HL-60 (cell line): ENCODE results near the gene GABBR1.

Source experiments
- POLR2AphosphoS5 ChIP-seq: IDR thresholded peaks from 2 replicates; pipeline ENCODE4 v1.6.1; 2012; ENCODE audit warnings: low read depth
- TF ChIP-seq, protein P1 (sequence below): IDR thresholded peaks from one replicate; pipeline ENCODE4 v1.5.1; 2011; ENCODE audit warnings: low read length, control low read depth, inconsistent platforms; ENCODE audit not compliant: insufficient read depth
- TF ChIP-seq, protein P2 (sequence below): IDR thresholded peaks from 2 replicates; pipeline ENCODE4 v1.6.1; 2012; ENCODE audit warnings: low read depth; ENCODE audit not compliant: insufficient replicate concordance

DNA sequence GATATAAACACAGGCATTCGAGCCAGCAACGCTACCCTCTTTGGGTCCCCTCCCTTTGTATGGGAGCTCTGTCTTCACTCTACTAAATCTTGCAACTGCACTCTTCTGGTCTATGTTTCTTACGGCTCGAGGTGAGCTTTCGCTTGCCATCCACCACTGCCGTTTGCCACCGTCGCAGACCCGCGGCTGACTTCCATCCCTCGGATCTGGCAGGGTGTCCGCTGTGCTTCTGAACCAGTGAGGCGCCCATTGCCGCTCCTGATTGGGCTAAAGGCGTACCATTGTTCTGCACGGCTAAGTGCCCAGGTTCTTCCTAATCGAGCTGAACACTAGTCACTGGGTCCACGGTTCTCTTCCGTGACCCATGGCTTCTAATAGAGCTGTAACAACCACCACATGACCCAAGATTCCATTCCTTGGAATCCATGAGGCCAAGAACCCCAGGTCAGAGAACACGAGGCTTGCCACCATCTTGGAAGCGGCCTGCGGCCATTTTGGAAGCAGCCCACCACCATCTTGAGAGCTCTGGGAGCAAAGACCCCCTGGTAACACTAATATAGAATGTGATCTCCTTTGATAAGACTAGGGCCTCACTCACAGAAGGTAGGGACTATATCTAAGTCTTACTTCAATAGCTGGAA is 74.4 kb downstream of the GABBR1 start:
- TF ChIP-seq, protein P1, sequence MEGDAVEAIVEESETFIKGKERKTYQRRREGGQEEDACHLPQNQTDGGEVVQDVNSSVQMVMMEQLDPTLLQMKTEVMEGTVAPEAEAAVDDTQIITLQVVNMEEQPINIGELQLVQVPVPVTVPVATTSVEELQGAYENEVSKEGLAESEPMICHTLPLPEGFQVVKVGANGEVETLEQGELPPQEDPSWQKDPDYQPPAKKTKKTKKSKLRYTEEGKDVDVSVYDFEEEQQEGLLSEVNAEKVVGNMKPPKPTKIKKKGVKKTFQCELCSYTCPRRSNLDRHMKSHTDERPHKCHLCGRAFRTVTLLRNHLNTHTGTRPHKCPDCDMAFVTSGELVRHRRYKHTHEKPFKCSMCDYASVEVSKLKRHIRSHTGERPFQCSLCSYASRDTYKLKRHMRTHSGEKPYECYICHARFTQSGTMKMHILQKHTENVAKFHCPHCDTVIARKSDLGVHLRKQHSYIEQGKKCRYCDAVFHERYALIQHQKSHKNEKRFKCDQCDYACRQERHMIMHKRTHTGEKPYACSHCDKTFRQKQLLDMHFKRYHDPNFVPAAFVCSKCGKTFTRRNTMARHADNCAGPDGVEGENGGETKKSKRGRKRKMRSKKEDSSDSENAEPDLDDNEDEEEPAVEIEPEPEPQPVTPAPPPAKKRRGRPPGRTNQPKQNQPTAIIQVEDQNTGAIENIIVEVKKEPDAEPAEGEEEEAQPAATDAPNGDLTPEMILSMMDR: no peak
- TF ChIP-seq POLR2AphosphoS5: no peak
- TF ChIP-seq, protein P2, sequence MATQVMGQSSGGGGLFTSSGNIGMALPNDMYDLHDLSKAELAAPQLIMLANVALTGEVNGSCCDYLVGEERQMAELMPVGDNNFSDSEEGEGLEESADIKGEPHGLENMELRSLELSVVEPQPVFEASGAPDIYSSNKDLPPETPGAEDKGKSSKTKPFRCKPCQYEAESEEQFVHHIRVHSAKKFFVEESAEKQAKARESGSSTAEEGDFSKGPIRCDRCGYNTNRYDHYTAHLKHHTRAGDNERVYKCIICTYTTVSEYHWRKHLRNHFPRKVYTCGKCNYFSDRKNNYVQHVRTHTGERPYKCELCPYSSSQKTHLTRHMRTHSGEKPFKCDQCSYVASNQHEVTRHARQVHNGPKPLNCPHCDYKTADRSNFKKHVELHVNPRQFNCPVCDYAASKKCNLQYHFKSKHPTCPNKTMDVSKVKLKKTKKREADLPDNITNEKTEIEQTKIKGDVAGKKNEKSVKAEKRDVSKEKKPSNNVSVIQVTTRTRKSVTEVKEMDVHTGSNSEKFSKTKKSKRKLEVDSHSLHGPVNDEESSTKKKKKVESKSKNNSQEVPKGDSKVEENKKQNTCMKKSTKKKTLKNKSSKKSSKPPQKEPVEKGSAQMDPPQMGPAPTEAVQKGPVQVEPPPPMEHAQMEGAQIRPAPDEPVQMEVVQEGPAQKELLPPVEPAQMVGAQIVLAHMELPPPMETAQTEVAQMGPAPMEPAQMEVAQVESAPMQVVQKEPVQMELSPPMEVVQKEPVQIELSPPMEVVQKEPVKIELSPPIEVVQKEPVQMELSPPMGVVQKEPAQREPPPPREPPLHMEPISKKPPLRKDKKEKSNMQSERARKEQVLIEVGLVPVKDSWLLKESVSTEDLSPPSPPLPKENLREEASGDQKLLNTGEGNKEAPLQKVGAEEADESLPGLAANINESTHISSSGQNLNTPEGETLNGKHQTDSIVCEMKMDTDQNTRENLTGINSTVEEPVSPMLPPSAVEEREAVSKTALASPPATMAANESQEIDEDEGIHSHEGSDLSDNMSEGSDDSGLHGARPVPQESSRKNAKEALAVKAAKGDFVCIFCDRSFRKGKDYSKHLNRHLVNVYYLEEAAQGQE: no peak
